ENCODE data around the gene STX8.

STX8 gene

DNA sequence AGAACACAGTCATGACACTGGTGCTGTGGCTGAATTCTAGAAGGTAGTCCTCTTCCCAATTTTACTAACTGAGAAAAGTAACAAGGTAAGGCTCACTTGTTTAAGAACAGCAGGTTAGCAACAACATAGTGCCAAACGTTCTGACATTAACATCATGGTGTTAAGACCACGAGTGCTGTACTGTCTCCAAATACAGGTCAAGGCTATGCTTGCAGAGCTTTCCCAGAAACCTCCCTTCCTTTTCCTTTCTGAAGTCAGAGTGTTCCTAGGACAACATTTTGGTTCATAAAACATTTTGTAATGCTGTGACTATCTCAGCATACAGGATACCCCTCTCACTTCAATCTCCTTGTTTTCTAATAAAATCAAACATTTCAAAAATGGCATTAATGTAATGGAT lies 144.0 kb downstream of the STX8 start:
- Histone ChIP-seq H3K4me3 (ENCODE audit: low read depth, low read length) (no peak overlapping the region), H3K9me3 (no peaks in the 10 kb centered on the region), H3K36me3 (no peaks in the 10 kb centered on the region), H3K4me1 (no peaks in the 10 kb centered on the region), H3K27me3 (no peaks in the 10 kb centered on the region)
- no peak for DNase-seq
- TF ChIP-seq, protein P1, sequence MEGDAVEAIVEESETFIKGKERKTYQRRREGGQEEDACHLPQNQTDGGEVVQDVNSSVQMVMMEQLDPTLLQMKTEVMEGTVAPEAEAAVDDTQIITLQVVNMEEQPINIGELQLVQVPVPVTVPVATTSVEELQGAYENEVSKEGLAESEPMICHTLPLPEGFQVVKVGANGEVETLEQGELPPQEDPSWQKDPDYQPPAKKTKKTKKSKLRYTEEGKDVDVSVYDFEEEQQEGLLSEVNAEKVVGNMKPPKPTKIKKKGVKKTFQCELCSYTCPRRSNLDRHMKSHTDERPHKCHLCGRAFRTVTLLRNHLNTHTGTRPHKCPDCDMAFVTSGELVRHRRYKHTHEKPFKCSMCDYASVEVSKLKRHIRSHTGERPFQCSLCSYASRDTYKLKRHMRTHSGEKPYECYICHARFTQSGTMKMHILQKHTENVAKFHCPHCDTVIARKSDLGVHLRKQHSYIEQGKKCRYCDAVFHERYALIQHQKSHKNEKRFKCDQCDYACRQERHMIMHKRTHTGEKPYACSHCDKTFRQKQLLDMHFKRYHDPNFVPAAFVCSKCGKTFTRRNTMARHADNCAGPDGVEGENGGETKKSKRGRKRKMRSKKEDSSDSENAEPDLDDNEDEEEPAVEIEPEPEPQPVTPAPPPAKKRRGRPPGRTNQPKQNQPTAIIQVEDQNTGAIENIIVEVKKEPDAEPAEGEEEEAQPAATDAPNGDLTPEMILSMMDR (IDR thresholded peaks at IDR 0.05; ENCODE audit: low read depth, low read length), result no peak

DNA sequence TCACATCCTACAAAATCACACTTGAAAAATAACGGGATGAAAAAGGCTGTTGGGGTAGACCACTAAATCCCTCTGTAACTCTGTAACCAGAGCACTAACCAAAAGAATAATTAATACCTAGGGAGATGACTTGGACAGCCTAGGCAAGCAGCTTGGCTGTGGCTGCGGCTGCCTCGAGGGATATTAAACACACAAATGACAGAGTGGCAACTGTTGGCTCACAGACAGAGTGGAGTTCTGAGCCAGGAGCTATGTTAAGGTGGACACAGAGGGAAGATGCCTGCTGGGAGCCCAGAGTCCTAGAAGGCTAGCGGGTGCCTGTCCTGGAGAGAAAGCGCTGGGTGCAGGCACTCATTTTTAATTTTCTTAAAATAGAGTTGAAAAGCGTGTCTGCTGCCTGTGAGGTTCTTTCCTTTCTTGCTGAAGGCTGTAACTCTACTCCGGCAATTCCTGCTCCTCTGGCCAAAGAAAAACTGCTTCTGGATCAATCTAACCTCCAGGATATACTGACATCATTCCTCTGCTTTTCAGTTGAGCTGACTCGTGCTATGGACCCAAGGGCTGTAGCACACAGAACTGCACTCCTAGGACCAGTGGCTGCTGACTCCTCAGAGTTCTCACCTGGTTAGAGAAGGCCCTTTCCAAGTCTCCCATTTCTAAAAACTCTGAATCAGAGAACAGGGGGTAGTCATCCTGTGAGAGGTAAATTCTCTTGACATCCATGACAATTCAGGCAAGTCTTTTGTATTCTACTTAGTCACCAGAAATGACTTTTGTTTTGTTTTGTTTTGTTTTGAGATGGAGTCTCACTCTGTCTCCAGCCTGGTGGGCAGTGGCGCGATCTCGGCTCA lies 147.9 kb downstream of the STX8 start:
- no peaks in the 10 kb centered on the region for H3K9me3 ChIP-seq
- H3K36me3 ChIP-seq, result no peaks in the 10 kb centered on the region
- DNase-seq, result no peak
- no peaks in the 10 kb centered on the region for H3K27me3 ChIP-seq
- no peaks in the 10 kb centered on the region for H3K4me1 ChIP-seq
- no peak overlapping the region for H3K4me3 ChIP-seq (ENCODE audit: low read depth, low read length)
- TF ChIP-seq, protein P1 (IDR thresholded peaks at IDR 0.05; ENCODE audit: low read depth, low read length), result no peak

DNA sequence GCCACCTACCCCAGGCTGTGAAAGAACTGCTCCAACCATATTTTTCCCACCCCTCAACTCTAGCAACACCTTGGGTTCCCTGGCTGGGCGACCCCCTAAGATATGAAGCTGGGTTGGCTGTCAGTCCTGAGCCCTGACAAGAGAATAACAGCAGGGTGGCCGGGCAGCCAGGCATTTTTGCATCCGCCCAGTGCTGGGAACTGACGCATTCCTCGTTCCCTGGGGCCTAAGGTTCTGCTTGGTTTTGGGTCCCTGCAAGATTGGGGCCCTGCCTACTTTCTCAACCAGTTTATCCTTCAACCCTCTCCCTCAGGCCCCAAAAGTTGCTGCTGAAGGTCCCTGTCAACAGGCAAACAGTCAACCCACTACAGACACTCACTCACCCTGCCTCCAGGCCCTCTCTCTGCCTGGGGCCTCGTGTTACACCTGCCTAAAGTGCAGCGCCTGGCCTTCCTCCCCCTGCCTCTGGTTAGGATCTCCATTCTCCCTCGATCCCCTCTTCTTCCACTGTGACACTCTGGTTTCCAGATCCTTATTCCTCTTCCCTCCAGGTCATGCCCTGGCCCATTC lies 151.5 kb downstream of the STX8 start:
- Histone ChIP-seq H3K4me3 (ENCODE audit: low read depth, low read length) (no peak overlapping the region), H3K27me3 (no peaks in the 10 kb centered on the region), H3K4me1 (no peaks in the 10 kb centered on the region), H3K9me3 (no peaks in the 10 kb centered on the region), H3K36me3 (no peaks in the 10 kb centered on the region)
- DNase-seq, result no peak
- TF ChIP-seq, protein P1 (IDR thresholded peaks at IDR 0.05; ENCODE audit: low read depth, low read length), result no peak

DNA sequence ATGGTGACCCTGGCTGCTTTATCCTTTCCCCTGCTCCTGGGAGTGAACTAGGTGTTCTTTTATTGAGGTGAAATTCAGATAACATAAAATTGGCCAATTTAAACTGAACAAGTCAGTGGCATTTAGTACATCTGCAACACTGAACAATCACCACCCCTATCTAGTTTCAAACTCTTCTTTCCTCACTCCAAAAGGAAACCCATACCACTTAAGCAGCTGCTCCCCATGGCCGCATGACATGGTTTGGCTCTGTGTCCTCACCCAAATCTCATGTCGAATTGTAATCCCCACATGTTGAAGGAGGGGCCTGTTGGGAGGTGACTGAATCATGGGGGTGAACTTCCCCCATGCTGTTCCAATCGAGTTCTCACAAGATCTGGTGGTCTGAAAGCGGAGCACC lies 154.1 kb downstream of the STX8 start:
- DNase-seq, result no peak
- Histone ChIP-seq H3K27me3 (no peaks in the 10 kb centered on the region), H3K9me3 (no peaks in the 10 kb centered on the region), H3K4me3 (ENCODE audit: low read depth, low read length) (no peak overlapping the region), H3K4me1 (no peaks in the 10 kb centered on the region), H3K36me3 (no peaks in the 10 kb centered on the region)
- TF ChIP-seq, protein P1 (IDR thresholded peaks at IDR 0.05; ENCODE audit: low read depth, low read length), result no peak

DNA sequence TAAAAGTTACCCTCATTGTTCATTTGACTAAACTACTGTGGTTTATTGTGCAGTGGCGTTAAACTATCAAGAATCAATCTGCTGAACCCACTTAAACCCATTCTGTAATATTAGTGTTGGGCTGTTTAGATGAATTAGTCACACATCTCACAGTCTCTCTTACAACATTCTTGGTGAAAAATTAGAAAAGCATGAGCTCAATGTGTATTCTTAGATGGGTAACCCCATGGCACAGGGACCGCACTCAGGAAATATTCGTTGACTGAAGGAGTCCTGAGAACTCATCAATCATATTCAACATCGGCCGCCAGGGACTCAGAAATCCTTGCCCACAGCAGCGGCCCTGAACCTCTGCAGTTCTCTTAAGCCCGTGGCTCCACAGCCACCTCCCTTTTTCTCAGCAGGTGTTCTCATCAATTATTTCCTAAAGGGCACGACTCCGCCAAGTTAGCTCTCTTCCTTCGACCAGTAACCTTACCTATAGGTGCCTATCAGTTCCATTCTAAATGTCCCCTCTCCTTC lies 155.6 kb downstream of the STX8 start:
- H3K9me3 ChIP-seq, result no peaks in the 10 kb centered on the region
- H3K4me1 ChIP-seq, result no peaks in the 10 kb centered on the region
- no peak overlapping the region for H3K4me3 ChIP-seq (ENCODE audit: low read depth, low read length)
- TF ChIP-seq, protein P1 (IDR thresholded peaks at IDR 0.05; ENCODE audit: low read depth, low read length), result no peak
- no peaks in the 10 kb centered on the region for H3K27me3 ChIP-seq
- DNase-seq, result no peak
- no peaks in the 10 kb centered on the region for H3K36me3 ChIP-seq

DNA sequence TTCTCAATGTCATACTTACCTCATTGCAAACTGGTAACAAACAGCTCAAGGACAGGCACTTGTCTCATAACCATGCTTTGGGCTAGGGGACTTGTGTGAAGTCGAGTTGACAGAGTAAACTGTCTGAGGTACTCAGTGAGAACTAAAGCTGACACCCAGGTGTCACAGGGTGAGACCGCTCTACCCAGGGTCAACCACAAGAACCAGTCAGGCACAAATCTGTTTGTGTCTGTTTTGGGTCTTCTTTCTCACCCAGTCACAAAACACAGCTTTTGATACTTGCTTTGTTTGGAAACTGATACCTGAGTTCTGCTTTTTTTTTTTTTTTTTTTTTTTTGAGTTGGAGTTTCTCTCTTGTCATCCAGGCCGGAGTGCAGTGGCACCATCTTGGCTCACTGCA lies 161.1 kb downstream of the STX8 start:
- DNase-seq, result no peak
- no peaks in the 10 kb centered on the region for H3K9me3 ChIP-seq
- TF ChIP-seq, protein P1 (IDR thresholded peaks at IDR 0.05; ENCODE audit: low read depth, low read length), result no peak
- H3K27me3 ChIP-seq, result no peaks in the 10 kb centered on the region
- H3K4me3 ChIP-seq (ENCODE audit: low read depth, low read length), result no peak overlapping the region
- no peaks in the 10 kb centered on the region for H3K36me3 ChIP-seq
- H3K4me1 ChIP-seq, result no peaks in the 10 kb centered on the region
